HG03575 (cell line): Measurements from ENCODE around the gene PTPA.
"Not testable (repeated sequence)": the region's sequence is repeated elsewhere in the genome, so short reads cannot be mapped to it uniquely, and the experiment has no call there.

Experiments used
- ATAC-seq: cut with Tn5 transposase; IDR thresholded peaks from one replicate; pipeline ENCODE4 v1.9.1; 2021; ENCODE audit not compliant: unreplicated experiment, insufficient number of reproducible peaks, low FRiP score; ENCODE audit errors: extremely low read depth

Gene PTPA

GRCh38 chr9:129145316-129145715 is 34.1 kb downstream of the PTPA start:
- ATAC-seq: no peak

- no peak for ATAC-seq
These were observed 34.7 kb downstream of the PTPA start for GRCh38 chr9:129145841-129146292.

GRCh38 chr9:129146441-129146941 is 35.3 kb downstream of the PTPA start:
- ATAC-seq: no peak

GRCh38 chr9:129148463-129149204 is 37.4 kb downstream of the PTPA start:
- no peak for ATAC-seq

- no peak for ATAC-seq
These were observed 38.2 kb downstream of the PTPA start for GRCh38 chr9:129149442-129149841.

- ATAC-seq: no peak
These were observed 38.9 kb downstream of the PTPA start for GRCh38 chr9:129150122-129150521.

GRCh38 chr9:129150672-129151211 is 39.5 kb downstream of the PTPA start:
- no peak for ATAC-seq

- ATAC-seq: no peak
These were observed 40.3 kb downstream of the PTPA start for GRCh38 chr9:129151469-129151868.

GRCh38 chr9:129154866-129155477 is 43.8 kb downstream of the PTPA start:
- ATAC-seq: no peak

GRCh38 chr9:129156163-129156562 is 44.9 kb downstream of the PTPA start:
- no peak for ATAC-seq

GRCh38 chr9:129160712-129161533 is 49.7 kb downstream of the PTPA start:
- no peak for ATAC-seq

GRCh38 chr9:129161534-129161837 is 50.3 kb downstream of the PTPA start:
- ATAC-seq: no peak

GRCh38 chr9:129162497-129163197 is 51.4 kb downstream of the PTPA start:
- ATAC-seq: no peak

- not testable (repeated sequence) for ATAC-seq
These were observed 52.0 kb downstream of the PTPA start for GRCh38 chr9:129163198-129163670.

- ATAC-seq: no peak
These were observed 52.5 kb downstream of the PTPA start for GRCh38 chr9:129163753-129164152.

- no peak for ATAC-seq
These were observed 53.2 kb downstream of the PTPA start for GRCh38 chr9:129164246-129164930.

- no peak for ATAC-seq
These were observed 54.0 kb downstream of the PTPA start for GRCh38 chr9:129165198-129165597.
